Testis (tissue), 3 donors: ENCODE data around the gene CYP4F8. TPM values are rescaled to one million over a fixed set of nuclear protein-coding genes. Genes with fewer than 3 reads are reported as not detected.
A peak's percentile ranks its signal among the peaks of the same experiment; 100 is the strongest.

Source experiments
- DNase-seq: peaks from one replicate; pipeline ENCODE4 v3.0.0-alpha.2; 2019
- H3K27ac ChIP-seq, 2 donors: fragments of 200-600 bp; sonication (generic); one replicate each; pipeline ENCODE4 v1.5.1; 2019
- H3K27me3 ChIP-seq: fragments of 200-600 bp; sonication (generic); one replicate; pipeline ENCODE4 v1.5.1; 2019
- H3K36me3 ChIP-seq: fragments of 200-600 bp; sonication (generic); one replicate; pipeline ENCODE4 v1.5.1; 2017; ENCODE audit warnings: low read depth; ENCODE audit errors: missing control alignments
- H3K4me1 ChIP-seq: fragments of 200-600 bp; sonication (generic); one replicate; pipeline ENCODE4 v1.5.1; 2019
- H3K4me3 ChIP-seq, 2 donors: fragments of 200-600 bp; sonication (generic); one replicate each; pipeline ENCODE4 v1.5.1; 2017 to 2019
- H3K9me3 ChIP-seq: fragments of 200-600 bp; sonication (generic); one replicate; pipeline ENCODE4 v1.5.1; 2017
- POLR2A ChIP-seq: fragments of 450-650 bp; IDR thresholded peaks from one replicate; pipeline ENCODE4 v1.6.1; 2017; ENCODE audit warnings: antibody characterized with exemption, mild to moderate bottlenecking, moderate library complexity
- WGBS, 2 donors: methylation state at CpG; one replicate each; pipeline ENCODE4 v1.1.5; 2018; 5-methylcytosine and 5-hydroxymethylcytosine counted together
- intact Hi-C: fragments of 100-400 bp; cut with DNase I; formaldehyde crosslinking; loops from one replicate; pipeline ENCODE4 v1.15.1; 2023; ENCODE audit warnings: low total_unique reads
- polyA plus RNA-seq: library from polyadenylated mRNA; stranded (reverse); fragments of 350-450 nt; fragmentation: Illumina TruSeq; extraction: RNeasy Lipid Tissue Mini Kit (QIAGEN cat#74804); gene quantifications from one replicate; pipeline ENCODE4 v1.2.3, GENCODE V29; 2014; ENCODE audit warnings: low read depth, low replicate concordance; ENCODE audit not compliant: insufficient read depth
- total RNA-seq, 2 donors: library from RNA; depleted of rRNA; stranded (reverse); fragments of >200 nt; gene quantifications; one replicate each; pipeline ENCODE4 v1.2.3, GENCODE V29; 2016
- TF ChIP-seq, protein P1 (sequence below), 3 experiments: fragments of 450-650 bp in 2 of 3; fragments of 200-600 bp in 1 of 3; sonication (generic) in 1 of 3; IDR thresholded peaks; one replicate each; pipeline ENCODE4 v1.5.1; 2016 to 2019; ENCODE audit warnings: antibody characterized with exemption in 3 of 3, mild to moderate bottlenecking in 2 of 3, moderate library complexity in 1 of 3

The CYP4F8 gene
- total and polyA plus RNA-seq, 3 donors from 2014 or later = 0.17 to 0.71 (median 0.31) TPM

DNA sequence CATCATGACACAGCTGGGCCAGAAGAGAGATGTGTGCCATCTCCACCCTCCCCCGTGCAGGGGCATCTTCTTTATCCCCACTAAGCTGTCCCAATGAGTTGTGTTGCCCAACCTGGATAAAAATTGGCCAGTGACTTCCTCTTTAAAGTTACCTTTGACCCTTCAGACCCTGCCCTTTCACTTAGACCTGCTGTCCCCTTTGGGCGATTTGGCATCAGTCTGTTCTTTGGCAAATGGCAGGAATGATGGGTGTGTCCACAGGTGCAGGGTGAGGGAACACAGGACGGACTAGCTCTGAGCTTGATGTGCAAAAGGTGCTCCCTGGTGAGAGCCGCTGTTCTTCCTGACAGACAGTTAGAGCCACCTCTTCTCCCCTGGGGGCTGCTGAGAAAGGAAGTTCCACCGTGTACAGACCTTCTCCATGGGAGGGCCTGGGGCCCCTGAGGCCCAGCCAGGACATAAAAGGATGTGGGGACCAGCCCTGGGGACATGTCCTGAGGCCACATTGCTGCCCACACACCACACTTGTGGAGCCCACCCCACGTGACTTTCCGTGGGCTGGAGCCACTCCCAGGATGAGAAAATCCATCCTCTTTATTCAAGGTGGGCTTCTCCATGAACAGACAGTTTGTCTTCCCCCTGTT, 1.7 kb downstream of the CYP4F8 start:
- Histone ChIP-seq H3K4me3 (no peak overlapping the region), H3K4me1 (no peaks in the 10 kb centered on the region), H3K27me3 (no peaks in the 10 kb centered on the region), H3K36me3 (no peaks in the 10 kb centered on the region), H3K9me3 (no peaks in the 10 kb centered on the region), H3K27ac (no peak overlapping the region)
- 56 to 65% methylated on average over 6 to 7 of the region's 7 CpGs for WGBS, 2 donors
- DNase-seq = no peak
- TF ChIP-seq, protein P1, sequence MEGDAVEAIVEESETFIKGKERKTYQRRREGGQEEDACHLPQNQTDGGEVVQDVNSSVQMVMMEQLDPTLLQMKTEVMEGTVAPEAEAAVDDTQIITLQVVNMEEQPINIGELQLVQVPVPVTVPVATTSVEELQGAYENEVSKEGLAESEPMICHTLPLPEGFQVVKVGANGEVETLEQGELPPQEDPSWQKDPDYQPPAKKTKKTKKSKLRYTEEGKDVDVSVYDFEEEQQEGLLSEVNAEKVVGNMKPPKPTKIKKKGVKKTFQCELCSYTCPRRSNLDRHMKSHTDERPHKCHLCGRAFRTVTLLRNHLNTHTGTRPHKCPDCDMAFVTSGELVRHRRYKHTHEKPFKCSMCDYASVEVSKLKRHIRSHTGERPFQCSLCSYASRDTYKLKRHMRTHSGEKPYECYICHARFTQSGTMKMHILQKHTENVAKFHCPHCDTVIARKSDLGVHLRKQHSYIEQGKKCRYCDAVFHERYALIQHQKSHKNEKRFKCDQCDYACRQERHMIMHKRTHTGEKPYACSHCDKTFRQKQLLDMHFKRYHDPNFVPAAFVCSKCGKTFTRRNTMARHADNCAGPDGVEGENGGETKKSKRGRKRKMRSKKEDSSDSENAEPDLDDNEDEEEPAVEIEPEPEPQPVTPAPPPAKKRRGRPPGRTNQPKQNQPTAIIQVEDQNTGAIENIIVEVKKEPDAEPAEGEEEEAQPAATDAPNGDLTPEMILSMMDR (IDR thresholded peaks at IDR 0.05) = no peak
- TF ChIP-seq POLR2A = no peak
- intact Hi-C loops = no loop called here

DNA sequence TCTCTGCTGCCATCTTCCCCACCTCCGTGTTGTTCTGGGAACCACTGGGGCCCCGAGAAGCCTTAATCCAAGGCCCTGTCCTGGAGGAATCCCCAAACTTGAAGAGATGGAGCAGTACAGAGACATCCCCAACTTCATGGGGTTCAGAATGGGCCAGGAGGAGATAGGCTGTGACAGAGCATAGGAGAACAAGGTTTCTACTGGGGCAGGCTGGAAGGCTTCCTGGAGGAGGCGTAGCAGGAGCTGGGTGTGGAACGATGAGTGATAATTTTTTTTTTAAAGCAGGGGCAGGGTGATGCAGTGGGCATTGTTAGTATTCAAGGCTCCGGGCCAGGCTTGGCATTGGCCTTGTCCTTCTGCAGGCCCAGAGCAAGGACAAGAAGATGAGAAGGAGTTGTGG, 3.3 kb downstream of the CYP4F8 start:
- no peaks in the 10 kb centered on the region for H3K27me3 ChIP-seq
- intact Hi-C loops = no loop called here
- WGBS, 2 donors = 80 to 81% methylated on average over 4 to 5 of the region's 5 CpGs
- no peaks in the 10 kb centered on the region for H3K36me3 ChIP-seq
- H3K4me3 ChIP-seq = no peak overlapping the region
- no peaks in the 10 kb centered on the region for H3K4me1 ChIP-seq
- no peak for TF ChIP-seq POLR2A
- TF ChIP-seq, protein P1 (IDR thresholded peaks at IDR 0.05) = no peak
- no peak for DNase-seq
- no peaks in the 10 kb centered on the region for H3K9me3 ChIP-seq
- no peak overlapping the region for H3K27ac ChIP-seq

DNA sequence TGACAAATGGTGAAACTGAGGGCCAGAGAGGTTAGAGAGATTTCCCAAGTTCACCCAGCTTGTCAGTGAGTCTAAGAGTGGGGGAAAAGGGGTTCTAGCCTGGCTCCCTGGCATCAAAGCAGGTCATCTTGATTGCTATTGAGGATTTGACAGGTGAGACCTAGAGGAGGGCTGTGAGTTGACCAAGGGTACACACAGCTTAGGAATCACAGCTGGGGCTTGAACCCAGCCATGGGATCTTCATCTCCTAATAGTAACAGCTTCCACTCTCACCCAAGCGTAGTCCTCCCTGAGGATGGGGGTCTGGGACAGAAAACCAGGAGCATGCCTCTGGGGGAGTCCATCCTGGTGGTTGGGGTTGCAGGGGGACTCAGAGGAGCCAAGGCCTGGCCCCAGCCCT, 6.8 kb downstream of the CYP4F8 start:
- no peak overlapping the region for H3K27ac ChIP-seq
- TF ChIP-seq, protein P1 (IDR thresholded peaks at IDR 0.05) = no peak
- H3K4me1 ChIP-seq = no peaks in the 10 kb centered on the region
- WGBS, 2 donors = 52 to 56% methylated on average over 1 of the region's 1 CpG
- DNase-seq = no peak
- H3K36me3 ChIP-seq = no peaks in the 10 kb centered on the region
- intact Hi-C loops = no loop called here
- H3K27me3 ChIP-seq = no peaks in the 10 kb centered on the region
- no peak overlapping the region for H3K4me3 ChIP-seq
- no peaks in the 10 kb centered on the region for H3K9me3 ChIP-seq

DNA sequence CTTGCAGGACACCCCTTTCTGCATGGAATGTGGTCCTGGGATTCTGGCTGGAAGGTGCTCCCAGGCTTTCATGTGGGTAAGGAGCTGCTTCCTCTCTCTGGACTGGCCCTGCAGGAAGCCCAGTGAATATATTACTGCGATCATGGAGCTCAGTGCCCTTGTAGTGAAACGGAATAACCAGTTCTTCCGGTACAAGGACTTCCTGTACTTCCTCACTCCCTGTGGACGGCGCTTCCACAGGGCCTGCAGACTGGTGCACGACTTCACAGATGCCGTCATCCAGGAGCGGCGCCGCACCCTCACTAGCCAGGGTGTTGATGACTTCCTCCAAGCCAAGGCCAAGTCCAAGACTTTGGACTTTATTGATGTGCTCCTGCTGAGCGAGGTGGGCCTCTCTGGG, 8.0 kb downstream of the CYP4F8 start:
- H3K36me3 ChIP-seq = no peaks in the 10 kb centered on the region
- H3K4me3 ChIP-seq = no peak overlapping the region
- no peaks in the 10 kb centered on the region for H3K9me3 ChIP-seq
- no peak for DNase-seq
- H3K27ac ChIP-seq = no peak overlapping the region
- intact Hi-C loops = no loop called here
- no peaks in the 10 kb centered on the region for H3K27me3 ChIP-seq
- TF ChIP-seq, protein P1 (IDR thresholded peaks at IDR 0.05) = no peak
- no peak for TF ChIP-seq POLR2A
- WGBS, 2 donors = 72 to 74% methylated on average over 10 to 11 of the region's 11 CpGs
- no peaks in the 10 kb centered on the region for H3K4me1 ChIP-seq

DNA sequence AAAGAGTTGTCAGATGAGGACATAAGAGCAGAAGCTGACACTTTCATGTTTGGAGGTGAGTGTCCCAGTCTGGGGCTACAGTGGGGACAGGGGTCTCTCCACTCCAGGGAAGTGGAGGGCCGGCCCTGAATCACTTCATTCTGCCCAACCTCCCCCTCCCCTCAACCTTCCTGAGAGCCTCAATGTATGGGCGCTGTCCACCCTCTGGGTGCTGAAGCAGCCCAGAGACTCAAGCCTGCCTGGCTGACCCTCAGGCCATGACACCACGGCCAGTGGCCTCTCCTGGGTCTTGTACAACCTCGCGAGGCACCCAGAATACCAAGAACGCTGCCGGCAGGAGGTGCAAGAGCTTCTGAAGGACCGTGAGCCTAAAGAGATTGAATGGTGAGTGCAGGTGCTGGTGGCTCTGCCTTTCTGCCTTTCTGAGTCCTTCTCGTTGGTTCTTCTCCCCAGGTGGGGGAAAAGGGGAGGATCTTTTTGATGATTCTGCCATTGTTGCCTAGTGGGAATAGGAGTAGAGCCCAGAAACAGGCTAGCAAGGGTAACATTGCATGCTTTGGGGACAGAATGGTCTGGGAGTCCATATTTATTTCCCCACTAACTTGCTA, 8.8 kb downstream of the CYP4F8 start:
- Histone ChIP-seq H3K4me3 (no peak overlapping the region), H3K9me3 (no peaks in the 10 kb centered on the region), H3K36me3 (no peaks in the 10 kb centered on the region), H3K27ac (no peak overlapping the region), H3K27me3 (no peaks in the 10 kb centered on the region), H3K4me1 (no peaks in the 10 kb centered on the region)
- TF ChIP-seq, protein P1 (IDR thresholded peaks at IDR 0.05) = no peak
- no peak for TF ChIP-seq POLR2A
- intact Hi-C loops = no loop called here
- DNase-seq = peak; percentile 51
- 14% methylated on average over 3 to 9 of the region's 9 CpGs for WGBS, 2 donors
